Tibial nerve (tissue), 4 donors: Measurements from ENCODE around the gene VEGFD. TPM values are rescaled to one million over a fixed set of nuclear protein-coding genes. Genes with fewer than 3 reads are reported as not detected.

ENCODE experiments used
- DNase-seq, 2 donors: peaks; one replicate each; pipeline ENCODE4 v3.0.0-alpha.2; 2019; ENCODE audit warnings: low spot score in 2 of 2
- H3K27ac ChIP-seq, 4 donors: fragments of 200-600 bp; sonication (generic) in 3 of 4; one replicate each; pipeline ENCODE4 v1.5.1; 2017 to 2019; ENCODE audit warnings: mild to moderate bottlenecking in 1 of 4
- H3K27me3 ChIP-seq, 2 donors: fragments of 200-600 bp; sonication (generic) in 1 of 2; one replicate each; pipeline versions ENCODE4 v1.5.1 to v1.6.0; 2017 to 2019
- H3K36me3 ChIP-seq, 3 donors: fragments of 200-600 bp; sonication (generic); one replicate each; pipeline ENCODE4 v1.5.1; 2018 to 2019
- H3K4me1 ChIP-seq, 4 donors: fragments of 200-600 bp; sonication (generic) in 3 of 4; one replicate each; pipeline ENCODE4 v1.5.1; 2017 to 2019
- H3K4me3 ChIP-seq, 4 donors: fragments of 200-600 bp; sonication (generic) in 3 of 4; one replicate each; pipeline ENCODE4 v1.5.1; 2017 to 2019; ENCODE audit warnings: mild to moderate bottlenecking in 1 of 4, moderate library complexity in 1 of 4
- H3K9me3 ChIP-seq, 4 donors: fragments of 200-600 bp; sonication (generic) in 3 of 4; one replicate each; pipeline ENCODE4 v1.5.1; 2017 to 2019
- EP300 ChIP-seq, 2 donors: sonication (generic); formaldehyde crosslinking; IDR thresholded peaks; one replicate each; pipeline ENCODE4 v1.6.1; 2017; ENCODE audit warnings: antibody characterized with exemption in 2 of 2, mild to moderate bottlenecking in 1 of 2
- POLR2A ChIP-seq, 2 donors: fragments of 450-650 bp; IDR thresholded peaks; one replicate each; pipeline ENCODE4 v1.6.1; 2017; ENCODE audit warnings: antibody characterized with exemption in 2 of 2, mild to moderate bottlenecking in 2 of 2, moderate library complexity in 2 of 2
- WGBS, 2 donors: methylation state at CpG; one replicate each; pipeline ENCODE4 v1.1.5; 2018; 5-methylcytosine and 5-hydroxymethylcytosine counted together
- total RNA-seq, 4 donors: library from RNA; depleted of rRNA; stranded (reverse); fragments of >200 nt; gene quantifications; one replicate each; pipeline ENCODE4 v1.1.0, GENCODE V29; 2016
- TF ChIP-seq, protein P1 (sequence below), 5 experiments: fragments of 200-600 bp in 3 of 5; fragments of 450-650 bp in 2 of 5; sonication (generic) in 3 of 5; IDR thresholded peaks; one replicate each; pipeline ENCODE4 v1.5.1; 2016 to 2019; ENCODE audit warnings: antibody characterized with exemption in 5 of 5, mild to moderate bottlenecking in 3 of 5, moderate library complexity in 2 of 5

The VEGFD gene
- total RNA-seq, 4 donors from 2014 or later: 1.5 to 5.0 (median 1.8) TPM

DNA sequence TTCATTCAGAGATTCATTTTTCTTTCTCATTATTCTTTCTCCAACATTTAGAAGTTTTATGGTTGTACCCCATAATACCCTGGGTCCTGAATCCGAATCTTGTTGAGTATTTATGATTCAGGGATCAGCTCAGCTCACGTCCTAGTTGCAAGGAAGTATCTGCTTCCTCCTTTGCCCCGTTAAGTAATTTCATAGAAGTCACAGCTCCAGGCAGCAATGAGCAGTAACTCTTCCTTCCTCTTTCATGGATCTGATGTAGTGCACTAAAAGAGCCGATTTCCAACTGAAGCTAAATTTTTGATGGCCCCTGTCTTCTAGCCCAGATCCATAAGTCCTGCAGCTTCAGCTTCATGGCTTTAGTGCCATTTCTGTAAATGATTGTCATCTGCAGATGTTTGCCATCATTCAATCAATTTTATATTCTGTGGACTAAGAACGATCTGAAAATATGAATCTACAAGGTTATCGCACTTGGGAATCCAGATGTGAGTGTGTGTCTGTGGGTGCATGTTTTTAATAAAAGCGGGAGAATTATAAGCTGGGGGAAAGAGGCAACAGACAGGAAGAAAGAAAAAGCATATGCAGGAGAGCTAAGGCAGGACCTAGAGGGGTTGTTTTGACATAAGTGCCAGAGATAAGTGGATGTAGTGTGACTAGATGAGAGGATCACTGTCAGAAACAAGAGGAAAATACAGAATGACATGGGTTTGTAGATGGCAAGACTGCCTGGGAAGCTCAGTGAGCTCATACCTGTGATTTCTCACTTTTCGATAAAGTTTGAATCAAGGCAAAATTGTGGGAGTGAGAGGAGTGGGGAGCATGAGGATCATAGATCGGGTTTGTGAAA is 17.5 kb downstream of the VEGFD start:
- Histone ChIP-seq H3K36me3 (no peaks in the 10 kb centered on the region), H3K4me1 (no peaks in the 10 kb centered on the region), H3K9me3 (no peaks in the 10 kb centered on the region), H3K4me3 (no peak overlapping the region), H3K27me3 (peaks cover 0 to under 1% of the 10 kb centered on the region in 2 donors), H3K27ac (no peak overlapping the region)
- WGBS, 2 donors: 71 to 78% methylated on average over 9 of the region's 9 CpGs
- DNase-seq: no peak
- TF ChIP-seq EP300 (IDR thresholded peaks at IDR 0.05): no peak
- no peak for TF ChIP-seq POLR2A (IDR thresholded peaks at IDR 0.05)
- TF ChIP-seq, protein P1, sequence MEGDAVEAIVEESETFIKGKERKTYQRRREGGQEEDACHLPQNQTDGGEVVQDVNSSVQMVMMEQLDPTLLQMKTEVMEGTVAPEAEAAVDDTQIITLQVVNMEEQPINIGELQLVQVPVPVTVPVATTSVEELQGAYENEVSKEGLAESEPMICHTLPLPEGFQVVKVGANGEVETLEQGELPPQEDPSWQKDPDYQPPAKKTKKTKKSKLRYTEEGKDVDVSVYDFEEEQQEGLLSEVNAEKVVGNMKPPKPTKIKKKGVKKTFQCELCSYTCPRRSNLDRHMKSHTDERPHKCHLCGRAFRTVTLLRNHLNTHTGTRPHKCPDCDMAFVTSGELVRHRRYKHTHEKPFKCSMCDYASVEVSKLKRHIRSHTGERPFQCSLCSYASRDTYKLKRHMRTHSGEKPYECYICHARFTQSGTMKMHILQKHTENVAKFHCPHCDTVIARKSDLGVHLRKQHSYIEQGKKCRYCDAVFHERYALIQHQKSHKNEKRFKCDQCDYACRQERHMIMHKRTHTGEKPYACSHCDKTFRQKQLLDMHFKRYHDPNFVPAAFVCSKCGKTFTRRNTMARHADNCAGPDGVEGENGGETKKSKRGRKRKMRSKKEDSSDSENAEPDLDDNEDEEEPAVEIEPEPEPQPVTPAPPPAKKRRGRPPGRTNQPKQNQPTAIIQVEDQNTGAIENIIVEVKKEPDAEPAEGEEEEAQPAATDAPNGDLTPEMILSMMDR (IDR thresholded peaks at IDR 0.05): no peak

- no peaks in the 10 kb centered on the region for H3K27me3 ChIP-seq
- no peak for DNase-seq
These were observed 24.5 kb downstream of the VEGFD start for GRCh38 chrX:15359701-15360100.

GRCh38 chrX:15358533-15358932 is 25.7 kb downstream of the VEGFD start:
- 77 to 88% methylated on average over 2 of the region's 2 CpGs for WGBS, 2 donors
- TF ChIP-seq POLR2A (IDR thresholded peaks at IDR 0.05) (no peak), EP300 (IDR thresholded peaks at IDR 0.05) (no peak)
- H3K4me1 ChIP-seq: no peaks in the 10 kb centered on the region
- no peak overlapping the region for H3K4me3 ChIP-seq
- H3K27ac ChIP-seq: no peak overlapping the region
- H3K36me3 ChIP-seq: no peaks in the 10 kb centered on the region
- no peaks in the 10 kb centered on the region for H3K27me3 ChIP-seq
- no peak for DNase-seq
- H3K9me3 ChIP-seq: no peaks in the 10 kb centered on the region

More at GRCh38 chrX:15359701-15360100, 24.5 kb downstream of the VEGFD start:
- TF ChIP-seq, protein P1 (IDR thresholded peaks at IDR 0.05): no peak
- TF ChIP-seq POLR2A (IDR thresholded peaks at IDR 0.05): no peak
- TF ChIP-seq EP300 (IDR thresholded peaks at IDR 0.05): no peak
- H3K4me1 ChIP-seq: no peaks in the 10 kb centered on the region
- no peaks in the 10 kb centered on the region for H3K36me3 ChIP-seq
- WGBS, 2 donors: 61 to 69% methylated on average over 2 of the region's 2 CpGs
- no peak overlapping the region for H3K27ac ChIP-seq
- no peak overlapping the region for H3K4me3 ChIP-seq
- H3K9me3 ChIP-seq: no peaks in the 10 kb centered on the region

DNA sequence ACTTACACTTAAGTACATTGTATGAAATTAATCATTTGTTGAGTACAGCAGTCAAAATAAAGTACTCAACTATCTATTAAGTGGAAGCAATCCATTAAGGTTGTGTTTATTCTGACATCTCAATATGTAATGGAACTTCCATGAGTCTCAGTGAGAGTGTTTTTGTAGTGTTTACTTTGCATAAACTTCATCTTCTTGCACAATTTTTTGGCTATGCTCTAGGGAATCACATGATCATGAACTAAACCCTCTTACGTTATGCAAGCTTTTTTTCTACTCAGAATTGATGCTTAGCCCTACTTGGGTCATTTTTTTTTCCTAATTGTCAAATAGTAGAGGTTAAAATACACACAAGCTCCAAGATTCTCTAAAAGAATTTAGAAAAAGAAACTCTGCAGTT is 27.8 kb downstream of the VEGFD start:
- DNase-seq: peak in 1 of 2 donors; percentile 44
- H3K27ac ChIP-seq: peak overlapping the region in 2 of 4 donors; percentile 44 to 49
- WGBS, 2 donors: 13 to 39% methylated on average over 1 of the region's 1 CpG

GRCh38 chrX:15350329-15350996 is 33.8 kb downstream of the VEGFD start:
- TF ChIP-seq EP300 (IDR thresholded peaks at IDR 0.05): no peak
- no peak for TF ChIP-seq POLR2A (IDR thresholded peaks at IDR 0.05)
- TF ChIP-seq, protein P1 (IDR thresholded peaks at IDR 0.05): no peak
- Histone ChIP-seq H3K4me3 (no peak overlapping the region), H3K4me1 (no peaks in the 10 kb centered on the region), H3K36me3 (no peaks in the 10 kb centered on the region), H3K27ac (no peak overlapping the region), H3K9me3 (no peaks in the 10 kb centered on the region), H3K27me3 (peaks cover 0 to 3% of the 10 kb centered on the region in 2 donors)
- no peak for DNase-seq
- 62 to 64% methylated on average over 8 of the region's 8 CpGs for WGBS, 2 donors

More for the DNA sequence above, 27.8 kb downstream of the VEGFD start:
- no peak overlapping the region for H3K4me3 ChIP-seq
- H3K9me3 ChIP-seq: no peaks in the 10 kb centered on the region
- TF ChIP-seq, protein P1 (IDR thresholded peaks at IDR 0.05): no peak
- TF ChIP-seq EP300 (IDR thresholded peaks at IDR 0.05): peak; percentile 84 to 85
- H3K27me3 ChIP-seq: no peaks in the 10 kb centered on the region
- no peaks in the 10 kb centered on the region for H3K4me1 ChIP-seq
- no peaks in the 10 kb centered on the region for H3K36me3 ChIP-seq
